ENCODE results near the gene GPRC5C.
"Not testable (repeated sequence)": the region's sequence is repeated elsewhere in the genome, so short reads cannot be mapped to it uniquely, and the experiment has no call there.

The GPRC5C gene

GRCh38 chr17:74488276-74488675 lies 56.4 kb downstream of the GPRC5C start:
- CTCF ChIA-PET = interaction anchor here (1.0 to 2.6 kb wide), 3 partner anchors 109 to 188 kb away, joined by 3 to 9 read pairs (median 5); no protein-coding TSS in a partner anchor
- H3K27ac ChIP-seq (ENCODE audit: extremely low read depth, low read depth, low read length); H3K36me3 ChIP-seq (ENCODE audit: control insufficient read depth in 2 of 2, insufficient read depth in 1 of 2, low read length in 2 of 2); H3K4me1 ChIP-seq (ENCODE audit: control insufficient read depth, insufficient read depth, low read length); H3K9me3 ChIP-seq (ENCODE audit: control insufficient read depth, insufficient read depth, low read depth, low read length); H3K4me3 ChIP-seq (ENCODE audit: low read depth, low read length); POLR2A ChIA-PET: not testable (repeated sequence)
- TF ChIP-seq ZNF548 (tag by site-specific recombination; IDR thresholded peaks at IDR 0.05) = peak; percentile 42; the same call in 1 of the 2 replicates

DNA sequence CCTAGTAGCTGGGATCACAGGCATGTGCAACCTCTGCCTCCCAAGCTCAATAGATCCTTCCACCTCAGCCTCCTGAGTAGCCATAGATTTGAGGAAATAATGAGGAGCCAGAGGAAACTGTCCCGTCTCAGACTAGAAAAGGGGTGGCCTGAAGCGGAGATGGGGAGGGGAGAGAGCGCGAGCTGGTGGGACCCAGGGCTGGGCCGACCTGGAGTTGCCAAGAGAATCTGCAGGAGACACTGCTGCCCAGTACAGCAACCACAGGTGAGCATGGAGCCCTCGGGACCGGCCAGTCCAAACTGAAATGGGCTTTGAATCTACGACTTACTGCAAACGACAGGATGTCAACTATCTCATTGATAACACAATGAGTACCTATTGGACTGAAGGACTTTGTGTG lies 58.8 kb downstream of the GPRC5C start:
- POLR2A ChIA-PET = no interaction called here
- H3K9me3 ChIP-seq (ENCODE audit: control insufficient read depth, insufficient read depth, low read depth, low read length) = no peaks in the 10 kb centered on the region

DNA sequence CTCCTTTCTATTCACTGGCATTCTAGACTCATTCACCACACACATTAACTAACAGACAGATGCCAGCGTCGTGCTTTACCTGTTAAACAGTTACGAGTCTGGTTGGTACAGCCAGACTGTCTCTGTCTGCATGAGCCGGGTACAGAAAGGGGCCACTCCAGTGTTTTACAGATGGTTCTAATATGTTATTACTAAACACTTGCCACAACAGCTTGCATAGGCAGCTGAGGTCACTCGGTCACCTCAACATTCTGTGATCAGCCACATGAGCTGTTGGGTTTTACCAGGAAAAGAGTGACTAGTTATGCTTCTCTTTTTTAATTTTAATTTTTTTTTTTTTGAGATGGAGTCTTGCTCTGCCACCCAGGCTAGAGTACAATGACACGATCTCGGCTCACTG lies 59.7 kb downstream of the GPRC5C start:
- POLR2A ChIA-PET = no interaction called here
- Histone ChIP-seq H3K4me1 (ENCODE audit: control insufficient read depth, insufficient read depth, low read length) (no peaks in the 10 kb centered on the region), H3K36me3 (ENCODE audit: control insufficient read depth in 2 of 2, insufficient read depth in 1 of 2, low read length in 2 of 2) (no peaks in the 10 kb centered on the region), H3K27ac (ENCODE audit: extremely low read depth, low read depth, low read length) (no peak overlapping the region), H3K4me3 (ENCODE audit: low read depth, low read length) (no peak overlapping the region), H3K9me3 (ENCODE audit: control insufficient read depth, insufficient read depth, low read depth, low read length) (no peaks in the 10 kb centered on the region)
- CTCF ChIA-PET = interaction anchor here (0.6 to 5.6 kb wide), 9 partner anchors 12 to 124 kb away, joined by 3 to 55 read pairs (median 4); no protein-coding TSS in a partner anchor
- TF ChIP-seq ZNF596 (tag by site-specific recombination; IDR thresholded peaks at IDR 0.05) (no peak), PRDM1 (tag by site-specific recombination; IDR thresholded peaks at IDR 0.05) (no peak), ZXDB (tag by site-specific recombination; IDR thresholded peaks at IDR 0.05) (no peak), ZNF433 (tag by site-specific recombination; IDR thresholded peaks at IDR 0.05; ENCODE audit: low read depth) (no peak), ZNF223 (tag by site-specific recombination; IDR thresholded peaks at IDR 0.05) (no peak), ZNF544 (tag by site-specific recombination; IDR thresholded peaks at IDR 0.05) (no peak), ZNF140 (tag by site-specific recombination; IDR thresholded peaks at IDR 0.05) (no peak), ZNF280C (tag by site-specific recombination; IDR thresholded peaks at IDR 0.05) (no peak), ZNF837 (tag by site-specific recombination; IDR thresholded peaks at IDR 0.05) (no peak), ZNF629 (tag by site-specific recombination; IDR thresholded peaks at IDR 0.05) (no peak), ZNF302 (tag by site-specific recombination; IDR thresholded peaks at IDR 0.05; ENCODE audit: low read depth) (no peak), ZNF704 (tag by site-specific recombination; IDR thresholded peaks at IDR 0.05) (no peak), ZNF146 (tag by site-specific recombination; IDR thresholded peaks at IDR 0.05) (no peak), HOXA7 (CRISPR knock-in tag; IDR thresholded peaks at IDR 0.05; ENCODE audit: borderline replicate concordance) (no peak), ZNF423 (tag by site-specific recombination; IDR thresholded peaks at IDR 0.05) (no peak), ZFP41 (tag by site-specific recombination; IDR thresholded peaks at IDR 0.05; ENCODE audit: borderline replicate concordance) (no peak), EGR2 (tag by site-specific recombination; IDR thresholded peaks at IDR 0.05; ENCODE audit: low read depth) (no peak)

More for the DNA sequence above, 58.8 kb downstream of the GPRC5C start:
- CTCF ChIA-PET = interaction anchor here (1.0 to 5.6 kb wide), 4 partner anchors 33 to 123 kb away, joined by 6 to 55 read pairs (median 15); partner anchors contain the start of gene GPR142
- Histone ChIP-seq H3K4me1 (ENCODE audit: control insufficient read depth, insufficient read depth, low read length) (no peaks in the 10 kb centered on the region), H3K4me3 (ENCODE audit: low read depth, low read length) (no peak overlapping the region), H3K27ac (ENCODE audit: extremely low read depth, low read depth, low read length) (no peak overlapping the region), H3K36me3 (ENCODE audit: control insufficient read depth in 2 of 2, insufficient read depth in 1 of 2, low read length in 2 of 2) (no peaks in the 10 kb centered on the region)
- TF ChIP-seq ZNF335 (tag by site-specific recombination; conservative IDR thresholded peaks at IDR 0.05) (no peak), ZBTB21 (tag by site-specific recombination; IDR thresholded peaks at IDR 0.05) (no peak), ZNF248 (tag by site-specific recombination; IDR thresholded peaks at IDR 0.05) (no peak), BCL11A (tag by site-specific recombination; IDR thresholded peaks at IDR 0.05; ENCODE audit: low read depth) (no peak), ATF2 (tag by site-specific recombination; IDR thresholded peaks at IDR 0.05; ENCODE audit: low read depth) (no peak), ZFP69B (tag by site-specific recombination; IDR thresholded peaks at IDR 0.05) (no peak), YY1 (tag by site-specific recombination; IDR thresholded peaks at IDR 0.05) (no peak), ZSCAN30 (tag by site-specific recombination; IDR thresholded peaks at IDR 0.05) (no peak)
